PC-3 (cell line): ENCODE results near the gene PADI1. TPM values are rescaled to one million over a fixed set of nuclear protein-coding genes. Genes with fewer than 3 reads are reported as not detected.

Source experiments
- ATAC-seq: fragments of 200-7000 bp; cut with Tn5 transposase; 2 replicates; pipeline ENCODE4 v1.9.1; 2020; ENCODE audit warnings: mild to moderate bottlenecking, moderate library complexity
- BruUV-seq: library from RNA; stranded (reverse); fragments of 400-500 nt; replicated peaks from 2 replicates; lab custom pipeline; 2021; lab: Mats Ljungman, UMichigan
- CTCF ChIA-PET: fragments of 300-600 bp; sonication (Branson Sonifier 250); formaldehyde crosslinking; loops from one replicate; lab custom pipeline; 2022; ENCODE audit warnings: antibody characterized with exemption; lab: Charles Lee
- POLR2A ChIA-PET: fragments of 300-600 bp; sonication (Branson Sonifier 250); formaldehyde crosslinking; loops from one replicate; lab custom pipeline; 2022; ENCODE audit warnings: antibody characterized with exemption; ENCODE audit not compliant: unreplicated experiment; lab: Charles Lee
- DNase-seq: peaks from one replicate; pipeline ENCODE4 v3.0.0-alpha.2; 2015
- H2AFZ ChIP-seq: fragments of 300-600 bp; sonication (generic); 2 replicates; pipeline ENCODE4 v1.6.0; 2016; ENCODE audit warnings: antibody characterized with exemption, low read length
- H3F3A ChIP-seq: fragments of 300-600 bp; sonication (generic); one replicate; pipeline ENCODE4 v1.6.0; 2017; ENCODE audit warnings: antibody characterized with exemption, low read length, control low read depth, mild to moderate bottlenecking; ENCODE audit not compliant: unreplicated experiment
- H3K27ac ChIP-seq: fragments of 300-600 bp; sonication (generic); 2 replicates; pipeline ENCODE4 v1.5.1; 2016; ENCODE audit warnings: mild to moderate bottlenecking, low read length
- H3K27me3 ChIP-seq: fragments of 300-600 bp; sonication (generic); 2 replicates; pipeline ENCODE4 v1.6.1; 2016; ENCODE audit warnings: low read length, mixed read lengths
- H3K36me3 ChIP-seq: fragments of 300-600 bp; sonication (generic); 2 replicates; pipeline ENCODE4 v1.6.1; 2016; ENCODE audit warnings: low read depth, mixed run types, low read length, mixed read lengths
- H3K4me1 ChIP-seq: fragments of 300-600 bp; sonication (generic); 2 replicates; pipeline ENCODE4 v1.5.1; 2016; ENCODE audit warnings: low read length; ENCODE audit not compliant: insufficient read depth
- H3K4me2 ChIP-seq: fragments of 300-600 bp; sonication (generic); 2 replicates; pipeline ENCODE4 v1.6.0; 2016; ENCODE audit warnings: low read length
- H3K4me3 ChIP-seq: fragments of 300-600 bp; sonication (generic); 2 replicates; pipeline ENCODE4 v1.5.1; 2016; ENCODE audit warnings: mild to moderate bottlenecking, low read length, mixed read lengths
- H3K79me2 ChIP-seq: fragments of 300-600 bp; sonication (generic); 2 replicates; pipeline ENCODE4 v1.6.1; 2017; ENCODE audit warnings: low read length, mixed read lengths
- H3K9ac ChIP-seq: fragments of 300-600 bp; sonication (generic); 2 replicates; pipeline ENCODE4 v1.6.0; 2016; ENCODE audit warnings: mild to moderate bottlenecking, low read length
- H3K9me2 ChIP-seq: fragments of 300-600 bp; sonication (generic); replicated peaks from 2 replicates; pipeline ENCODE4 v1.6.1; 2016; ENCODE audit warnings: mixed run types, low read length, mixed read lengths
- H3K9me3 ChIP-seq: fragments of 300-600 bp; sonication (generic); 2 replicates; pipeline ENCODE4 v1.6.1; 2016; ENCODE audit warnings: low read length, mixed read lengths
- H4K20me1 ChIP-seq: fragments of 300-600 bp; sonication (generic); 2 replicates; pipeline ENCODE4 v1.6.1; 2016; ENCODE audit warnings: low read length, mixed read lengths
- CTCF ChIP-seq: fragments of 300-600 bp; sonication (generic); conservative IDR thresholded peaks from 2 replicates; pipeline ENCODE4 v1.5.1; 2017; ENCODE audit warnings: antibody characterized with exemption, low read depth, mild to moderate bottlenecking, low read length
- EZH2 ChIP-seq: fragments of 300-600 bp; sonication (generic); IDR thresholded peaks from one replicate; pipeline ENCODE4 v1.6.1; 2017; ENCODE audit warnings: antibody characterized with exemption, mild to moderate bottlenecking, low read length; ENCODE audit not compliant: unreplicated experiment
- EZH2phosphoT487 ChIP-seq: fragments of 300-600 bp; sonication (generic); IDR thresholded peaks from 2 replicates; pipeline ENCODE4 v1.6.1; 2018; ENCODE audit warnings: mild to moderate bottlenecking, antibody characterized with exemption, low read length, borderline replicate concordance
- intact Hi-C: fragments of 100-400 bp; cut with micrococcal nuclease; formaldehyde crosslinking; loops from 2 replicates; pipeline ENCODE4 v1.9.0; 2023
- total RNA-seq: library from RNA; depleted of rRNA; stranded (reverse); fragments of >200 nt; gene quantifications from 2 replicates; pipeline ENCODE4 v1.2.3, GENCODE V29; 2014

Gene PADI1
- total RNA-seq, 1 experiment from 2014 or later = 0.73 TPM

GRCh38 chr1:17210176-17210575 is 5.2 kb downstream of the PADI1 start:
- no peaks in the 10 kb centered on the region for H3K79me2 ChIP-seq
- peaks cover 35% of the 10 kb centered on the region for H3K4me1 ChIP-seq
- no peaks in the 10 kb centered on the region for H3K36me3 ChIP-seq
- H4K20me1 ChIP-seq = no peaks in the 10 kb centered on the region
- H3K27ac ChIP-seq = no peak overlapping the region
- no peak overlapping the region for H2AFZ ChIP-seq
- ATAC-seq (no peak), DNase-seq (no peak)
- no peak overlapping the region for H3K9ac ChIP-seq
- no peaks in the 10 kb centered on the region for H3K9me3 ChIP-seq
- H3K4me2 ChIP-seq = no peak overlapping the region
- CTCF ChIA-PET = no interaction called here
- no TSS peak for BruUV-seq
- POLR2A ChIA-PET = no interaction called here
- intact Hi-C loops = no loop called here
- no peaks in the 10 kb centered on the region for H3F3A ChIP-seq
- TF ChIP-seq CTCF (no peak), EZH2 (no peak), EZH2phosphoT487 (no peak)
- no peak overlapping the region for H3K4me3 ChIP-seq
- H3K9me2 ChIP-seq = no peaks in the 10 kb centered on the region
- no peaks in the 10 kb centered on the region for H3K27me3 ChIP-seq

GRCh38 chr1:17211377-17211776 is 6.4 kb downstream of the PADI1 start:
- ATAC-seq (no peak), DNase-seq (no peak)
- intact Hi-C loops = no loop called here
- Histone ChIP-seq H2AFZ (no peak overlapping the region), H3K4me1 (peaks cover 40% of the 10 kb centered on the region), H3K9me2 (no peaks in the 10 kb centered on the region), H4K20me1 (no peaks in the 10 kb centered on the region), H3F3A (no peaks in the 10 kb centered on the region), H3K36me3 (no peaks in the 10 kb centered on the region), H3K9ac (no peak overlapping the region), H3K4me3 (no peak overlapping the region), H3K79me2 (no peaks in the 10 kb centered on the region), H3K4me2 (no peak overlapping the region), H3K27ac (no peak overlapping the region), H3K9me3 (no peaks in the 10 kb centered on the region), H3K27me3 (no peaks in the 10 kb centered on the region)
- BruUV-seq = no TSS peak
- POLR2A ChIA-PET = no interaction called here
- TF ChIP-seq EZH2 (no peak), CTCF (no peak), EZH2phosphoT487 (no peak)
- CTCF ChIA-PET = no interaction called here

GRCh38 chr1:17212009-17212408 is 7.1 kb downstream of the PADI1 start:
- intact Hi-C loops = no loop called here
- ATAC-seq = no peak
- no peak overlapping the region for H3K27ac ChIP-seq

More at GRCh38 chr1:17212009-17212408, 7.1 kb downstream of the PADI1 start:
- TF ChIP-seq CTCF = no peak
- no peak for TF ChIP-seq EZH2phosphoT487
- TF ChIP-seq EZH2 = no peak
- H3K27me3 ChIP-seq = no peaks in the 10 kb centered on the region
- no peaks in the 10 kb centered on the region for H3K9me2 ChIP-seq
- no TSS peak for BruUV-seq
- peaks cover 37% of the 10 kb centered on the region for H3K4me1 ChIP-seq
- H3K79me2 ChIP-seq = no peaks in the 10 kb centered on the region
- POLR2A ChIA-PET = no interaction called here
- no peak overlapping the region for H3K9ac ChIP-seq
- H3K36me3 ChIP-seq = no peaks in the 10 kb centered on the region
- no peaks in the 10 kb centered on the region for H3K9me3 ChIP-seq
- no peak overlapping the region for H3K4me2 ChIP-seq
- H4K20me1 ChIP-seq = no peaks in the 10 kb centered on the region
- CTCF ChIA-PET = no interaction called here
- H3F3A ChIP-seq = no peaks in the 10 kb centered on the region
- no peak overlapping the region for H3K4me3 ChIP-seq
- no peak overlapping the region for H2AFZ ChIP-seq
- DNase-seq = no peak
